HEK293 (cell line): ENCODE data around the gene RAP2A.

ENCODE experiments used
- CTCF ChIA-PET: fragments of 350-600 bp; formaldehyde crosslinking; extraction: SDS; loops from one replicate; lab custom pipeline; 2021; ENCODE audit warnings: antibody characterized with exemption; lab: Yijun Ruan, JAX
- POLR2A ChIA-PET: fragments of 300-600 bp; formaldehyde crosslinking; extraction: SDS; loops from one replicate; lab custom pipeline; 2020; ENCODE audit warnings: antibody characterized with exemption, inconsistent platforms; lab: Yijun Ruan, JAX
- H3K27ac ChIP-seq: fragments of 200-500 bp; sonication (Bioruptor generic); 2 replicates; pipeline ENCODE4 v1.5.1; 2014; ENCODE audit warnings: low read depth, low read length, control low read depth, inconsistent platforms; ENCODE audit errors: extremely low read depth
- H3K36me3 ChIP-seq, 2 experiments: fragments of 200-500 bp in 1 of 2; sonication (Bioruptor generic) in 1 of 2; 1 replicate in 1 of 2; 2 replicates in 1 of 2; pipeline ENCODE4 v1.5.1; 2014 to 2017; ENCODE audit warnings: inconsistent platforms in 2 of 2, low read length in 2 of 2; ENCODE audit not compliant: control insufficient read depth in 2 of 2, insufficient read depth in 1 of 2
- H3K4me1 ChIP-seq: fragments of 200-500 bp; sonication (Bioruptor generic); 2 replicates; pipeline ENCODE4 v1.5.1; 2014; ENCODE audit warnings: mild to moderate bottlenecking, low read length, inconsistent platforms; ENCODE audit not compliant: control insufficient read depth, insufficient read depth
- H3K4me3 ChIP-seq: 2 replicates; pipeline ENCODE4 v1.5.1; 2011; ENCODE audit warnings: low read depth, mild to moderate bottlenecking, control low read depth, low read length, moderate library complexity
- H3K9me3 ChIP-seq: fragments of 200-500 bp; sonication (Bioruptor generic); 2 replicates; pipeline ENCODE4 v1.5.1; 2014; ENCODE audit warnings: low read depth, low read length, inconsistent platforms; ENCODE audit not compliant: control insufficient read depth, insufficient read depth
- BCL6B ChIP-seq: fragments of 450-650 bp; formaldehyde crosslinking; IDR thresholded peaks from 2 replicates; pipeline ENCODE4 v1.5.1; 2017; ENCODE audit warnings: missing biosample characterization, missing genetic modification characterization
- MEIS1 ChIP-seq: sonication (generic); formaldehyde crosslinking; IDR thresholded peaks from 2 replicates; pipeline ENCODE4 v1.8.1; 2022; ENCODE audit warnings: missing genetic modification reagents, mild to moderate bottlenecking, borderline replicate concordance
- PRDM10 ChIP-seq: fragments of 450-650 bp; formaldehyde crosslinking; IDR thresholded peaks from 2 replicates; pipeline ENCODE4 v1.5.1; 2016; ENCODE audit warnings: missing biosample characterization, missing genetic modification characterization
- PRDM6 ChIP-seq: fragments of 450-650 bp; formaldehyde crosslinking; IDR thresholded peaks from 2 replicates; pipeline ENCODE4 v1.5.1; 2017; ENCODE audit warnings: missing biosample characterization, missing genetic modification characterization
- ZBTB20 ChIP-seq: fragments of 450-650 bp; formaldehyde crosslinking; IDR thresholded peaks from 2 replicates; pipeline ENCODE4 v1.5.1; 2016; ENCODE audit warnings: missing biosample characterization, missing genetic modification characterization
- ZNF112 ChIP-seq: fragments of 450-650 bp; formaldehyde crosslinking; IDR thresholded peaks from 2 replicates; pipeline ENCODE4 v1.5.0; 2017; ENCODE audit warnings: missing biosample characterization, missing genetic modification characterization
- ZNF18 ChIP-seq: fragments of 450-650 bp; formaldehyde crosslinking; IDR thresholded peaks from 2 replicates; pipeline ENCODE4 v1.5.1; 2016; ENCODE audit warnings: missing biosample characterization, missing genetic modification characterization
- ZNF362 ChIP-seq: fragments of 450-650 bp; formaldehyde crosslinking; IDR thresholded peaks from 2 replicates; pipeline ENCODE4 v1.5.1; 2016; ENCODE audit warnings: missing biosample characterization, missing genetic modification characterization
- ZNF510 ChIP-seq: fragments of 450-650 bp; formaldehyde crosslinking; IDR thresholded peaks from 2 replicates; pipeline ENCODE4 v1.5.1; 2018; ENCODE audit warnings: mild to moderate bottlenecking, missing genetic modification characterization, missing biosample characterization; ENCODE audit not compliant: insufficient replicate concordance
- ZNF830 ChIP-seq: fragments of 450-650 bp; IDR thresholded peaks from 2 replicates; pipeline ENCODE4 v1.5.0; 2018; ENCODE audit warnings: missing biosample characterization, missing genetic modification characterization, low read depth, mild to moderate bottlenecking, moderate library complexity
- ZSCAN23 ChIP-seq: fragments of 450-650 bp; formaldehyde crosslinking; IDR thresholded peaks from 2 replicates; pipeline ENCODE4 v1.5.1; 2016; ENCODE audit warnings: missing biosample characterization, missing genetic modification characterization

Gene RAP2A

GRCh38 chr13:97385146-97385545, 48.8 kb upstream of the RAP2A start:
- CTCF ChIA-PET: no interaction called here

More at GRCh38 chr13:97385146-97385545, 48.8 kb upstream of the RAP2A start:
- H3K36me3 ChIP-seq: no peaks in the 10 kb centered on the region
- no peak overlapping the region for H3K4me3 ChIP-seq
- H3K9me3 ChIP-seq: no peaks in the 10 kb centered on the region
- no peaks in the 10 kb centered on the region for H3K4me1 ChIP-seq
- no peak for TF ChIP-seq PRDM6 (tag by site-specific recombination)
- no peak for TF ChIP-seq ZSCAN23 (tag by site-specific recombination)
- no peak for TF ChIP-seq ZNF18
- TF ChIP-seq ZNF112: no peak
- TF ChIP-seq ZNF830 (tag by site-specific recombination): no peak
- no peak for TF ChIP-seq MEIS1 (CRISPR knock-in tag)
- no peak for TF ChIP-seq ZNF510
- no peak for TF ChIP-seq ZNF362 (tag by site-specific recombination)
- no peak for TF ChIP-seq ZBTB20 (tag by site-specific recombination)
- no peak for TF ChIP-seq PRDM10
- no peak for TF ChIP-seq BCL6B (tag by site-specific recombination)
- POLR2A ChIA-PET: no interaction called here
- H3K27ac ChIP-seq: no peak overlapping the region
